Activated T-cell treated with anti-CD3 and anti-CD28 coated beads, Interleukin-2, amount 50 U/mL, for 24 hours (primary cell): ENCODE data around the gene NFATC1.

ENCODE experiments used
- DNase-seq: peaks from one replicate; pipeline ENCODE4 v3.0.0-alpha.2; 2020
- H3K27ac Mint-ChIP-seq: 2 replicates; pipeline ENCODE4 v1.8.0; 2020; ENCODE audit warnings: mild to moderate bottlenecking, mixed read lengths
- H3K27me3 Mint-ChIP-seq: 2 replicates; pipeline ENCODE4 v1.8.0; 2020; ENCODE audit warnings: mixed read lengths
- H3K36me3 Mint-ChIP-seq: 2 replicates; pipeline ENCODE4 v1.8.0; 2020; ENCODE audit warnings: low read depth, mixed read lengths
- H3K4me1 Mint-ChIP-seq: 2 replicates; pipeline ENCODE4 v1.8.0; 2020; ENCODE audit warnings: low read depth, mixed read lengths
- H3K4me3 Mint-ChIP-seq: 2 replicates; pipeline ENCODE4 v1.8.0; 2020; ENCODE audit warnings: mild to moderate bottlenecking, moderate library complexity, mixed read lengths
- H3K9me3 Mint-ChIP-seq: 2 replicates; pipeline ENCODE4 v1.8.0; 2020; ENCODE audit warnings: mixed read lengths

The NFATC1 gene

GRCh38 chr18:79575891-79576685, 180.4 kb downstream of the NFATC1 start:
- no peak for DNase-seq
- no peak overlapping the region for H3K4me3 Mint-ChIP-seq
- H3K27me3 Mint-ChIP-seq = no peaks in the 10 kb centered on the region
- H3K36me3 Mint-ChIP-seq = peaks cover 7% of the 10 kb centered on the region
- peaks cover 16% of the 10 kb centered on the region for H3K9me3 Mint-ChIP-seq
- H3K4me1 Mint-ChIP-seq = peaks cover 14% of the 10 kb centered on the region
- H3K27ac Mint-ChIP-seq = no peak overlapping the region

- Mint-ChIP-seq H3K4me1 (peaks cover 14% of the 10 kb centered on the region), H3K9me3 (peaks cover 16% of the 10 kb centered on the region), H3K4me3 (no peak overlapping the region), H3K27ac (no peak overlapping the region), H3K36me3 (peaks cover 7% of the 10 kb centered on the region), H3K27me3 (no peaks in the 10 kb centered on the region)
- DNase-seq = no peak
Measured at GRCh38 chr18:79576686-79577351, 181.1 kb downstream of the NFATC1 start.

- Mint-ChIP-seq H3K36me3 (peaks cover 5% of the 10 kb centered on the region), H3K27me3 (no peaks in the 10 kb centered on the region), H3K4me3 (no peak overlapping the region), H3K4me1 (peaks cover 14% of the 10 kb centered on the region), H3K27ac (no peak overlapping the region), H3K9me3 (peaks cover 10% of the 10 kb centered on the region)
- no peak for DNase-seq
Measured at GRCh38 chr18:79577451-79578395, 182.0 kb downstream of the NFATC1 start.

- Mint-ChIP-seq H3K27ac (no peak overlapping the region), H3K4me3 (no peak overlapping the region), H3K36me3 (no peaks in the 10 kb centered on the region), H3K4me1 (peaks cover 14% of the 10 kb centered on the region), H3K9me3 (peaks cover under 1% of the 10 kb centered on the region), H3K27me3 (no peaks in the 10 kb centered on the region)
- no peak for DNase-seq
Measured at GRCh38 chr18:79578396-79579260, 182.9 kb downstream of the NFATC1 start.
